Hematopoietic multipotent progenitor cell (in vitro differentiated cells): ENCODE measurements around the gene SEMA7A. TPM values are rescaled to one million over a fixed set of nuclear protein-coding genes. Genes with fewer than 3 reads are reported as not detected.

Experiments
- DNase-seq, 3 donors: peaks; one replicate each; pipeline ENCODE4 v3.0.0-alpha.2; 2011 to 2015; ENCODE audit warnings: low read depth in 2 of 3, low spot score in 2 of 3
- total RNA-seq: library from RNA; depleted of rRNA; stranded (reverse); fragments of >200 nt; gene quantifications from one replicate; pipeline ENCODE4 v1.2.3, GENCODE V29; 2012

The SEMA7A gene
- total RNA-seq, 1 donor = 19.4 TPM

- peak in 2 of 3 donors; percentile 96 to 98 for DNase-seq
These were observed 44.3 kb downstream of the SEMA7A start for GRCh38 chr15:74389241-74390048.

GRCh38 chr15:74388363-74388951 lies 45.3 kb downstream of the SEMA7A start:
- DNase-seq = no peak

- no peak for DNase-seq
These were observed 46.0 kb downstream of the SEMA7A start for GRCh38 chr15:74387621-74388362.

GRCh38 chr15:74387141-74387541 lies 46.6 kb downstream of the SEMA7A start:
- no peak for DNase-seq

- no peak for DNase-seq
These were observed 47.1 kb downstream of the SEMA7A start for GRCh38 chr15:74386496-74387140.

- DNase-seq = no peak
These were observed 48.0 kb downstream of the SEMA7A start for GRCh38 chr15:74385733-74386132.

- peak in 2 of 3 donors; percentile 87 to 92 for DNase-seq
These were observed 48.7 kb downstream of the SEMA7A start for GRCh38 chr15:74384881-74385643.

- DNase-seq = no peak
These were observed 49.2 kb downstream of the SEMA7A start for GRCh38 chr15:74384566-74384880.

- DNase-seq = peak in 1 of 3 donors; percentile 41
These were observed 49.8 kb downstream of the SEMA7A start for GRCh38 chr15:74383695-74384565.

- no peak for DNase-seq
These were observed 50.5 kb downstream of the SEMA7A start for GRCh38 chr15:74383286-74383685.

- DNase-seq = peak; percentile 67 to 72 (median 68)
These were observed 51.5 kb downstream of the SEMA7A start for GRCh38 chr15:74382004-74382816.

- no peak for DNase-seq
These were observed 52.3 kb downstream of the SEMA7A start for GRCh38 chr15:74381481-74381880.

GRCh38 chr15:74381190-74381453 lies 52.6 kb downstream of the SEMA7A start:
- no peak for DNase-seq

GRCh38 chr15:74380361-74381189 lies 53.2 kb downstream of the SEMA7A start:
- DNase-seq = no peak

- DNase-seq = peak in 2 of 3 donors; percentile 78
These were observed 54.9 kb downstream of the SEMA7A start for GRCh38 chr15:74378848-74379247.

- no peak for DNase-seq
These were observed 55.7 kb downstream of the SEMA7A start for GRCh38 chr15:74377831-74378766.
